K562 (cell line): ENCODE results near the gene GRAMD2A. TPM values are rescaled to one million over a fixed set of nuclear protein-coding genes. Genes with fewer than 3 reads are reported as not detected.

ENCODE experiments used
- BRF1 ChIP-seq: IDR thresholded peaks from 3 replicates; pipeline ENCODE4 v1.6.1; 2011; ENCODE audit warnings: borderline replicate concordance, mild to moderate bottlenecking; ENCODE audit not compliant: insufficient read length; ENCODE audit errors: extremely low read depth
- E2F6 ChIP-seq, 2 experiments: IDR thresholded peaks; 2 replicates each; pipeline ENCODE4 v1.6.1; 2011; ENCODE audit warnings: borderline replicate concordance in 1 of 2, control low read depth in 1 of 2, low read depth in 1 of 2, low read length in 1 of 2, mild to moderate bottlenecking in 1 of 2, mixed read lengths in 1 of 2, moderate library complexity in 1 of 2; ENCODE audit not compliant: insufficient read depth in 1 of 2, insufficient read length in 1 of 2, poor library complexity in 1 of 2, severe bottlenecking in 1 of 2; ENCODE audit errors: extremely low read depth in 1 of 2
- MAX ChIP-seq: sonication (generic); formaldehyde crosslinking; IDR thresholded peaks from 2 replicates; pipeline ENCODE4 v1.9.0; 2022; ENCODE audit warnings: mild to moderate bottlenecking, missing genetic modification reagents
- MYNN ChIP-seq, 2 experiments: sonication (generic); formaldehyde crosslinking in 1 of 2; IDR thresholded peaks; 2 replicates each; pipeline versions ENCODE4 v1.5.0 to v1.6.1; 2016 to 2020; ENCODE audit warnings: antibody characterized with exemption in 1 of 2, missing genetic modification reagents in 1 of 2
- NCOR1 ChIP-seq: fragments of 450-650 bp; IDR thresholded peaks from 2 replicates; pipeline ENCODE4 v1.6.1; 2016; ENCODE audit warnings: mild to moderate bottlenecking, moderate library complexity
- NKRF ChIP-seq: fragments of 450-650 bp; IDR thresholded peaks from 2 replicates; pipeline ENCODE4 v1.6.1; 2016; ENCODE audit warnings: borderline replicate concordance
- TFAP4 ChIP-seq: sonication (generic); formaldehyde crosslinking; IDR thresholded peaks from 2 replicates; pipeline ENCODE4 v1.8.0; 2022; ENCODE audit warnings: missing genetic modification reagents, mild to moderate bottlenecking, moderate library complexity, borderline replicate concordance
- ZBTB49 ChIP-seq: sonication (generic); formaldehyde crosslinking; IDR thresholded peaks from 2 replicates; pipeline ENCODE4 v1.8.0; 2022; ENCODE audit warnings: missing genetic modification reagents, mild to moderate bottlenecking, borderline replicate concordance
- ZMIZ1 ChIP-seq, 2 experiments: fragments of 150-350 bp in 1 of 2; IDR thresholded peaks; 2 replicates each; pipeline ENCODE4 v1.6.1; 2012 to 2016; ENCODE audit warnings: low read depth in 2 of 2, low read length in 2 of 2, mild to moderate bottlenecking in 1 of 2, moderate library complexity in 1 of 2
- ZNF134 ChIP-seq: fragments of 250-450 bp; sonication (Bioruptor Pico); conservative IDR thresholded peaks from 2 replicates; pipeline ENCODE4 v1.4.0; 2020
- ZNF280B ChIP-seq: fragments of 250-450 bp; sonication (Bioruptor Pico); IDR thresholded peaks from 2 replicates; pipeline ENCODE4 v1.5.1; 2021; ENCODE audit warnings: mild to moderate bottlenecking
- ZNF699 ChIP-seq: fragments of 250-450 bp; sonication (Bioruptor Pico); IDR thresholded peaks from 2 replicates; pipeline ENCODE4 v1.8.0; 2021; ENCODE audit warnings: mild to moderate bottlenecking, moderate library complexity; ENCODE audit not compliant: insufficient replicate concordance
- polyA plus RNA-seq, 8 experiments: library from polyadenylated mRNA; depleted of rRNA in 4 of 8; stranded (reverse) in 5 of 8; unstranded in 3 of 8; fragments of >200 nt; fragmentation: Nextera tagmentation in 2 of 8; fragmentation: Illumina TruSeq in 1 of 8; extraction: Ambion mirVana in 2 of 8; extraction: Trizol in 1 of 8; gene quantifications; 2 replicates each; pipeline versions ENCODE4 v1.2.1 to v1.2.3, GENCODE V29; 2011 to 2014; ENCODE audit warnings: inconsistent platforms in 1 of 8, missing spikeins in 1 of 8
- total RNA-seq, 7 experiments: library from RNA; depleted of rRNA in 6 of 7; stranded (reverse); fragments of >200 nt in 6 of 7; fragmentation: Illumina TruSeq in 2 of 7; extraction: Trizol in 2 of 7; gene quantifications; 2 replicates each; pipeline versions ENCODE4 v1.2.1 to v1.2.3, GENCODE V29; 2011 to 2021; ENCODE audit warnings: low replicate concordance in 1 of 7

Gene GRAMD2A
- total and polyA plus RNA-seq, 9 of the 15 experiments (the other 6 are each of a cell fraction or from before 2014, with no cell fraction given), result 0.08 to 0.22 TPM; not detected in 7

GRCh38 chr15:72231066-72231832 lies 33.7 kb upstream of the GRAMD2A start, which contains the start of gene PKM (continued):
- TF ChIP-seq NKRF (0 out of 2 replicates have a peak, but pooled peaks have one; percentile 34), MYNN (IDR thresholded peaks at IDR 0.05) (0 out of 2 replicates have a peak, but pooled peaks have one; percentile 16), MYNN (CRISPR knock-in tag; IDR thresholded peaks at IDR 0.05) (no peak), E2F6 (IDR thresholded peaks at IDR 0.05; ENCODE audit: borderline replicate concordance in 1 of 2, extremely low read depth in 1 of 2, insufficient read depth in 1 of 2, insufficient read length in 1 of 2, low read depth in 1 of 2, low read length in 1 of 2, poor library complexity in 1 of 2, severe bottlenecking in 1 of 2) (peak; percentile 28 to 68), NCOR1 (peak; percentile 27; the same call in 1 of the 2 replicates), MAX (CRISPR knock-in tag) (no peak; the same call in none of the 2 replicates), ZNF280B (CRISPR knock-in tag) (no peak), ZMIZ1 (IDR thresholded peaks at IDR 0.05; ENCODE audit: low read depth in 2 of 2, low read length in 2 of 2) (no peak), TFAP4 (CRISPR knock-in tag) (no peak), ZNF699 (no peak), ZBTB49 (CRISPR knock-in tag) (no peak), BRF1 (no peak), ZNF134 (CRISPR knock-in tag) (no peak)
